GM12878 (cell line): ENCODE results near the gene JADE3. TPM values are rescaled to one million over a fixed set of nuclear protein-coding genes. Genes with fewer than 3 reads are reported as not detected.

Experiments
- ATAC-seq: fragments of 200-7000 bp; cut with Tn5 transposase; 3 replicates; pipeline ENCODE4 v1.9.1; 2020; ENCODE audit warnings: mild to moderate bottlenecking, moderate library complexity
- BruUV-seq: library from RNA; stranded (reverse); fragments of 400-500 nt; replicated peaks from 2 replicates; lab custom pipeline; 2021; lab: Mats Ljungman, UMichigan
- CTCF ChIA-PET: fragments of 300-600 bp; sonication (Branson Sonifier 250); formaldehyde crosslinking; extraction: SDS; loops from one replicate; lab custom pipeline; 2021; ENCODE audit warnings: inconsistent platforms; lab: Yijun Ruan, JAX
- POLR2A ChIA-PET: fragments of 350-600 bp; formaldehyde crosslinking; extraction: SDS; loops from one replicate; lab custom pipeline; 2021; ENCODE audit warnings: inconsistent platforms; lab: Charles Lee
- RAD21 ChIA-PET: fragments of 300-600 bp; sonication (Branson Sonifier 250); formaldehyde crosslinking; loops from one replicate; lab custom pipeline; 2023; ENCODE audit warnings: antibody characterized with exemption; ENCODE audit not compliant: unreplicated experiment; lab: Charles Lee
- SMC1A ChIA-PET: fragments of 300-600 bp; sonication (Branson Sonifier 250); formaldehyde crosslinking; loops from one replicate; lab custom pipeline; 2023; ENCODE audit not compliant: unreplicated experiment, uncharacterized antibody; lab: Charles Lee
- DNase-seq: peaks from one replicate; pipeline ENCODE4 v3.0.0-alpha.2; 2011; ENCODE audit warnings: low read depth, low spot score
- FAIRE-seq: peaks from 3 replicates; lab custom pipeline; 2011; peaks lifted over from hg19 to GRCh38; lab: Jason Lieb, UNC
- H2AFZ ChIP-seq: 2 replicates; pipeline ENCODE4 v1.6.0; 2011; ENCODE audit warnings: low read depth, low read length, control low read depth; ENCODE audit not compliant: control insufficient read depth
- H3K27ac ChIP-seq: 2 replicates; pipeline ENCODE4 v1.5.1; 2011; ENCODE audit warnings: control low read depth; ENCODE audit not compliant: control insufficient read depth, insufficient read depth
- H3K27me3 ChIP-seq, 2 experiments: replicated peaks in 1 of 2; 2 replicates each; pipeline versions ENCODE4 v1.6.0 to v1.6.1; 2011; ENCODE audit warnings: low read length in 1 of 2; ENCODE audit not compliant: control insufficient read depth in 2 of 2, insufficient read depth in 2 of 2
- H3K36me3 ChIP-seq, 2 experiments: 2 replicates each; pipeline ENCODE4 v1.5.1; 2011; ENCODE audit warnings: low read length in 1 of 2; ENCODE audit not compliant: control insufficient read depth in 2 of 2, insufficient read depth in 2 of 2
- H3K4me1 ChIP-seq: 2 replicates; pipeline ENCODE4 v1.6.1; 2011; ENCODE audit warnings: mild to moderate bottlenecking, low read length, moderate library complexity, mixed read lengths; ENCODE audit not compliant: control insufficient read depth, insufficient read depth
- H3K4me2 ChIP-seq: 2 replicates; pipeline ENCODE4 v1.6.0; 2011; ENCODE audit warnings: control low read depth; ENCODE audit not compliant: control insufficient read depth, insufficient read depth
- H3K4me3 ChIP-seq: fragments of 200-600 bp; sonication (generic); 2 replicates; pipeline ENCODE4 v1.5.1; 2016
- H3K79me2 ChIP-seq: 2 replicates; pipeline ENCODE4 v1.6.0; 2011; ENCODE audit warnings: low read length; ENCODE audit not compliant: control insufficient read depth, insufficient read depth
- H3K9ac ChIP-seq: 2 replicates; pipeline ENCODE4 v1.8.0; 2011; ENCODE audit warnings: low read length, control low read depth, mixed read lengths; ENCODE audit not compliant: control insufficient read depth, insufficient read depth
- H3K9me3 ChIP-seq: replicated peaks from 3 replicates; pipeline ENCODE4 v1.5.1; 2011; ENCODE audit warnings: mild to moderate bottlenecking, low read length; ENCODE audit not compliant: control insufficient read depth, insufficient read depth
- H4K20me1 ChIP-seq: 2 replicates; pipeline ENCODE4 v1.6.0; 2011; ENCODE audit not compliant: control insufficient read depth, insufficient read depth
- ATF7 ChIP-seq: fragments of 450-650 bp; IDR thresholded peaks from 2 replicates; pipeline ENCODE4 v1.6.1; 2016; ENCODE audit warnings: low read depth, mild to moderate bottlenecking
- CREB1 ChIP-seq: IDR thresholded peaks from 2 replicates; pipeline ENCODE4 v1.6.1; 2012; ENCODE audit warnings: low read depth, mild to moderate bottlenecking, inconsistent platforms
- DPF2 ChIP-seq: fragments of 450-650 bp; IDR thresholded peaks from 2 replicates; pipeline ENCODE4 v1.6.1; 2017; ENCODE audit warnings: mild to moderate bottlenecking
- EP300 ChIP-seq, 2 experiments: fragments of 150-350 bp in 1 of 2; IDR thresholded peaks; 2 replicates each; pipeline ENCODE4 v1.6.1; 2011 to 2012; ENCODE audit warnings: low read depth in 2 of 2, low read length in 2 of 2, borderline replicate concordance in 1 of 2, improper control_type of control experiment in 1 of 2, inconsistent platforms in 1 of 2; ENCODE audit not compliant: control insufficient read depth in 1 of 2
- MEF2B ChIP-seq: fragments of 450-650 bp; IDR thresholded peaks from 2 replicates; pipeline ENCODE4 v1.6.1; 2018; ENCODE audit warnings: mild to moderate bottlenecking, moderate library complexity; ENCODE audit not compliant: partially characterized antibody, poor library complexity, severe bottlenecking
- NFIC ChIP-seq: IDR thresholded peaks from 2 replicates; pipeline ENCODE4 v1.6.1; 2012; ENCODE audit warnings: low read depth, mild to moderate bottlenecking, inconsistent platforms, low read length, moderate library complexity
- NFYB ChIP-seq: IDR thresholded peaks from 2 replicates; pipeline ENCODE4 v1.6.1; 2011; ENCODE audit warnings: low read depth, mild to moderate bottlenecking, low read length, improper control_type of control experiment, moderate library complexity; ENCODE audit not compliant: insufficient read depth
- RAD21 ChIP-seq: IDR thresholded peaks from 2 replicates; pipeline ENCODE4 v1.6.1; 2011; ENCODE audit warnings: mild to moderate bottlenecking, low read depth, low read length, moderate library complexity; ENCODE audit not compliant: insufficient read depth
- SMAD1 ChIP-seq: fragments of 450-650 bp; IDR thresholded peaks from 2 replicates; pipeline ENCODE4 v1.6.1; 2018; ENCODE audit warnings: mild to moderate bottlenecking, low read depth; ENCODE audit not compliant: partially characterized antibody
- SMC3 ChIP-seq: IDR thresholded peaks from 2 replicates; pipeline ENCODE4 v1.6.1; 2011; ENCODE audit warnings: low read length, improper control_type of control experiment, borderline replicate concordance
- YBX1 ChIP-seq: fragments of 450-650 bp; IDR thresholded peaks from 2 replicates; pipeline ENCODE4 v1.6.1; 2016; ENCODE audit warnings: antibody characterized with exemption
- WGBS: methylation state at CpG from one replicate; pipeline ENCODE4 v1.1.6; 2016; ENCODE audit warnings: low lambda C conversion rate; ENCODE audit not compliant: insufficient replicate concordance, insufficient coverage; ENCODE audit errors: missing lambda C conversion rate; 5-methylcytosine and 5-hydroxymethylcytosine counted together
- in situ Hi-C: fragments of 300-500 bp; cut with MboI; formaldehyde crosslinking; loops from 9 replicates; pipeline ENCODE4 v1.14.3; 2018; ENCODE audit warnings: mixed read lengths
- intact Hi-C: fragments of 100-400 bp; cut with micrococcal nuclease; formaldehyde crosslinking; loops from one replicate; pipeline ENCODE4 v1.14.2; 2022; ENCODE audit not compliant: unreplicated experiment
- polyA plus RNA-seq, 11 experiments: library from polyadenylated mRNA; depleted of rRNA in 4 of 11; unstranded in 6 of 11; stranded (reverse) in 5 of 11; fragments of >200 nt; fragmentation: Nextera tagmentation in 4 of 11; fragmentation: Illumina TruSeq in 1 of 11; extraction: Ambion mirVana in 4 of 11; extraction: Trizol in 1 of 11; gene quantifications; 1 replicate in 1 of 11; 2 replicates in 10 of 11; pipeline versions ENCODE4 v1.2.1 to v1.2.3, GENCODE V29; 2011 to 2016; ENCODE audit warnings: inconsistent platforms in 2 of 11, missing spikeins in 2 of 11, low read depth in 1 of 11
- total RNA-seq, 4 experiments: library from RNA; depleted of rRNA in 3 of 4; stranded (reverse); fragments of >200 nt in 3 of 4; fragmentation: Illumina TruSeq in 1 of 4; extraction: Trizol in 1 of 4; gene quantifications; 2 replicates each; pipeline versions ENCODE4 v1.2.1 to v1.2.3, GENCODE V29; 2013 to 2021
- TF ChIP-seq, protein P1 (sequence below), 3 experiments: IDR thresholded peaks in 2 of 3; conservative IDR thresholded peaks in 1 of 3; 2 replicates each; pipeline ENCODE4 v1.5.1; 2011; ENCODE audit warnings: low read depth in 3 of 3, low read length in 3 of 3, mild to moderate bottlenecking in 3 of 3, control low read depth in 2 of 3, moderate library complexity in 2 of 3, inconsistent platforms in 1 of 3, mixed read lengths in 1 of 3; ENCODE audit not compliant: control insufficient read depth in 2 of 3, insufficient read depth in 1 of 3; ENCODE audit errors: extremely low read depth in 1 of 3

Gene JADE3
- total and polyA plus RNA-seq, 10 of the 15 experiments (the other 5 are each of a cell fraction or from before 2014, with no cell fraction given) = 0.06 to 13.0 (median 0.65) TPM

DNA sequence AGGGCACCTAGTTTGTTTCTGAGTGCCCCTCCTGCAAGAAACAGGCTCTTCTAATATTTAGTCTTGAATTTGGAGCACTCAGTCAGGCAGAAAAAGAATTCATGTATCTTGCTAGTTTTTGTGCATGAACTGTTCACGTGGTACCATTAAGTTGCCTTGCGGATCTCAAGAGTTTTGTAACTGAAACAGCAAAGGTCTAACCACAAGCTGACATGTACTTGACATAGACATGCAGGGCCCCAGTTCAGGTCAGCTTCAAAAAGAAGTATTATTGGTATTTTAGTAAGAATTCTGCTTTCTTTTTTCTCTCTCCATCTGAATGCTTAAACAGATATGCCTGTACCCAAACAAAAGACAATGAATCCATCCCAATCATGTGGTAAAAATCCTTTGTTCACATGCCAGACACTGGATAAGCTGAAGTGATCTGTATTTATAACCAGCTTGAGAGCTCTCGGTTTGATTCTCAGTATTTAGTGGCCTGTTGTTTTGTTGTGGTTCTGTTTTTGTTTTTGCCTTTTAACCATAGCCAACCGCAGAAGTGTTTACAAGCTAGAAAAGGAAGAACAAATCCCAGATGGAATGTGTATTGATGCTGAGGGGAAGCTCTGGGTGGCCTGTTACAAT lies 179.0 kb downstream of the JADE3 start (continued):
- TF ChIP-seq EP300 (IDR thresholded peaks at IDR 0.05; ENCODE audit: borderline replicate concordance in 1 of 2, control insufficient read depth in 1 of 2, low read depth in 2 of 2, low read length in 2 of 2) (no peak), DPF2 (0 out of 2 replicates have a peak, but pooled peaks have one; percentile 15)

DNA sequence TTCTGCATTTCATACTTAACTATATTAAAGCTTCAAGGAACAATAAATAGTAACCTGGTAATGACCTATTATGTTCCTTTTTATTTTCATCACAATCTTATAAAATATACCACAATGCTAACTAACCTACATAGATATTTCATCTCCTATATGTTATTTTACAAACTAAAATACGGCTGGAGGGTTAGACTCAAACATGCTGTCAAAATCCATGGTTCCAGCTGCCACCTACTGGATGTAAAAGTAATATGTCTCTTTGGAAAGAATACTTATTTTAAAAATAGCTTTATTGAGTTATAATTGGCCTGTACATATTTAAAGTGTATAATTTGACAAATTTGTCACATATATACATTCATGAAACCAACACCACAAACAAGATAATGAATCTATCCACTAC lies 181.0 kb downstream of the JADE3 start:
- SMC1A ChIA-PET = interaction anchor here (0.7 to 2.2 kb wide), 10 partner anchors 10 to 297 kb away, joined by 3 to 9 read pairs (median 4); no protein-coding TSS in a partner anchor
- ATAC-seq (peak; percentile 51; the same call in 2 of the 3 replicates), DNase-seq (no peak), FAIRE-seq (no peak)
- intact Hi-C loops = loop anchor here (5.0 to 10.0 kb wide), 3 partner anchors 191 to 336 kb away; partner anchors contain the start of gene SLC9A7
- Histone ChIP-seq H3K36me3 (no peaks in the 10 kb centered on the region), H3K4me3 (no peak overlapping the region), H3K4me1 (no peaks in the 10 kb centered on the region), H3K9me3 (no peaks in the 10 kb centered on the region), H3K9ac (no peak overlapping the region), H2AFZ (no peak overlapping the region), H3K27ac (no peak overlapping the region), H4K20me1 (no peaks in the 10 kb centered on the region), H3K27me3 (no peaks in the 10 kb centered on the region), H3K4me2 (no peak overlapping the region), H3K79me2 (no peaks in the 10 kb centered on the region)
- RAD21 ChIA-PET = interaction anchor here (0.9 to 1.8 kb wide), 4 partner anchors 190 to 407 kb away, joined by 3 to 8 read pairs (median 3); no protein-coding TSS in a partner anchor
- in situ Hi-C loops = no loop called here
- BruUV-seq = no TSS peak
- CTCF ChIA-PET = interaction anchor here (0.6 to 2.3 kb wide), 22 partner anchors 11 to 488 kb away, joined by 3 to 12 read pairs (median 3); no protein-coding TSS in a partner anchor
- 0% methylated on average over 1 of the region's 1 CpG for WGBS
- POLR2A ChIA-PET = no interaction called here
- TF ChIP-seq NFIC (no peak), ATF7 (no peak), YBX1 (no peak), SMAD1 (no peak), SMC3 (peak; percentile 36; the same call in 1 of the 2 replicates), MEF2B (no peak), NFYB (no peak), RAD21 (peak; percentile 57), CREB1 (no peak)
- TF ChIP-seq, protein P1, sequence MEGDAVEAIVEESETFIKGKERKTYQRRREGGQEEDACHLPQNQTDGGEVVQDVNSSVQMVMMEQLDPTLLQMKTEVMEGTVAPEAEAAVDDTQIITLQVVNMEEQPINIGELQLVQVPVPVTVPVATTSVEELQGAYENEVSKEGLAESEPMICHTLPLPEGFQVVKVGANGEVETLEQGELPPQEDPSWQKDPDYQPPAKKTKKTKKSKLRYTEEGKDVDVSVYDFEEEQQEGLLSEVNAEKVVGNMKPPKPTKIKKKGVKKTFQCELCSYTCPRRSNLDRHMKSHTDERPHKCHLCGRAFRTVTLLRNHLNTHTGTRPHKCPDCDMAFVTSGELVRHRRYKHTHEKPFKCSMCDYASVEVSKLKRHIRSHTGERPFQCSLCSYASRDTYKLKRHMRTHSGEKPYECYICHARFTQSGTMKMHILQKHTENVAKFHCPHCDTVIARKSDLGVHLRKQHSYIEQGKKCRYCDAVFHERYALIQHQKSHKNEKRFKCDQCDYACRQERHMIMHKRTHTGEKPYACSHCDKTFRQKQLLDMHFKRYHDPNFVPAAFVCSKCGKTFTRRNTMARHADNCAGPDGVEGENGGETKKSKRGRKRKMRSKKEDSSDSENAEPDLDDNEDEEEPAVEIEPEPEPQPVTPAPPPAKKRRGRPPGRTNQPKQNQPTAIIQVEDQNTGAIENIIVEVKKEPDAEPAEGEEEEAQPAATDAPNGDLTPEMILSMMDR (IDR thresholded peaks at IDR 0.05 in 2 of 3, conservative IDR thresholded peaks at IDR 0.05 in 1 of 3; ENCODE audit: control insufficient read depth in 2 of 3, extremely low read depth in 1 of 3, insufficient read depth in 1 of 3, low read depth in 3 of 3, low read length in 3 of 3) = peak; percentile 37 to 51 (median 49); a peak in 5 of 6 replicates
